IMR-90 (cell line): ENCODE measurements around the gene RAD51B. TPM values are rescaled to one million over a fixed set of nuclear protein-coding genes. Genes with fewer than 3 reads are reported as not detected.

Source experiments
- ATAC-seq: fragments of 200-7000 bp; cut with Tn5 transposase; 2 replicates; pipeline ENCODE4 v1.9.1; 2020; ENCODE audit warnings: low read depth, mild to moderate bottlenecking, moderate library complexity
- BruUV-seq: library from RNA; stranded (reverse); fragments of 400-500 nt; replicated peaks from 2 replicates; lab custom pipeline; 2021; lab: Mats Ljungman, UMichigan
- CTCF ChIA-PET: fragments of 300-600 bp; formaldehyde crosslinking; extraction: SDS; loops from one replicate; lab custom pipeline; 2021; ENCODE audit warnings: antibody characterized with exemption; lab: Yijun Ruan, JAX
- POLR2A ChIA-PET: fragments of 300-600 bp; sonication (Branson Sonifier 250); formaldehyde crosslinking; loops from one replicate; lab custom pipeline; 2022; ENCODE audit warnings: antibody characterized with exemption; ENCODE audit not compliant: unreplicated experiment; lab: Charles Lee
- DNase-seq: peaks from one replicate; pipeline ENCODE4 v3.0.0; 2013
- H2AFZ ChIP-seq: replicated peaks from 2 replicates; pipeline ENCODE3; 2013; ENCODE audit warnings: low read length, mild to moderate bottlenecking; ENCODE audit not compliant: poor library complexity
- H2AK5ac ChIP-seq: 2 replicates; pipeline ENCODE4 v1.6.1; 2013; ENCODE audit warnings: low read depth, low read length, inconsistent platforms
- H2AK9ac ChIP-seq: replicated peaks from 2 replicates; pipeline ENCODE3; 2013; ENCODE audit warnings: mild to moderate bottlenecking, low read depth, low read length, moderate library complexity; ENCODE audit not compliant: poor library complexity
- H2BK120ac ChIP-seq: 2 replicates; pipeline ENCODE4 v1.6.1; 2013; ENCODE audit warnings: low read depth, low read length, inconsistent platforms
- H2BK15ac ChIP-seq: 3 replicates; pipeline ENCODE4 v1.6.1; 2013; ENCODE audit warnings: low read depth, low read length, inconsistent platforms
- H2BK20ac ChIP-seq: 2 replicates; pipeline ENCODE4 v1.6.1; 2013; ENCODE audit warnings: low read depth, mild to moderate bottlenecking, inconsistent platforms, low read length, moderate library complexity
- H2BK5ac ChIP-seq: 2 replicates; pipeline ENCODE4 v1.6.1; 2013; ENCODE audit warnings: mild to moderate bottlenecking, low read depth, low read length, inconsistent platforms; ENCODE audit not compliant: poor library complexity, severe bottlenecking
- H3K14ac ChIP-seq: replicated peaks from 2 replicates; pipeline ENCODE4 v1.6.1; 2013; ENCODE audit warnings: low read depth, low read length, inconsistent platforms
- H3K18ac ChIP-seq: 2 replicates; pipeline ENCODE4 v1.6.1; 2013; ENCODE audit warnings: low read depth, low read length, control low read depth
- H3K23ac ChIP-seq: 2 replicates; pipeline ENCODE4 v1.6.1; 2013; ENCODE audit warnings: low read depth, low read length, inconsistent platforms
- H3K27ac ChIP-seq: 2 replicates; pipeline ENCODE4 v1.5.1; 2013; ENCODE audit warnings: mild to moderate bottlenecking, control low read depth, low read length; ENCODE audit not compliant: insufficient read depth
- H3K27me3 ChIP-seq: 2 replicates; pipeline ENCODE4 v1.6.1; 2013; ENCODE audit warnings: low read length; ENCODE audit not compliant: control insufficient read depth, insufficient read depth
- H3K36me3 ChIP-seq: 2 replicates; pipeline ENCODE4 v1.6.1; 2013; ENCODE audit warnings: low read length, mixed read lengths; ENCODE audit not compliant: control insufficient read depth, insufficient read depth
- H3K4ac ChIP-seq: 2 replicates; pipeline ENCODE4 v1.6.1; 2013; ENCODE audit warnings: low read depth, low read length, inconsistent platforms
- H3K4me1 ChIP-seq: 2 replicates; pipeline ENCODE4 v1.6.1; 2013; ENCODE audit warnings: low read length, mixed read lengths; ENCODE audit not compliant: control insufficient read depth, insufficient read depth
- H3K4me2 ChIP-seq: 2 replicates; pipeline ENCODE4 v1.6.1; 2013; ENCODE audit warnings: low read depth, mild to moderate bottlenecking, control low read depth, low read length, moderate library complexity
- H3K4me3 ChIP-seq: 2 replicates; pipeline ENCODE4 v1.5.1; 2013; ENCODE audit warnings: low read depth, mild to moderate bottlenecking, control low read depth, low read length, moderate library complexity; ENCODE audit not compliant: insufficient read depth
- H3K56ac ChIP-seq: 2 replicates; pipeline ENCODE4 v1.6.1; 2013; ENCODE audit warnings: low read length, inconsistent platforms; ENCODE audit not compliant: insufficient read depth; ENCODE audit errors: extremely low read depth
- H3K79me1 ChIP-seq, 2 experiments: 2 replicates each; pipeline ENCODE4 v1.6.1; 2013; ENCODE audit warnings: low read length in 2 of 2, inconsistent platforms in 1 of 2, low read depth in 1 of 2
- H3K9ac ChIP-seq: 2 replicates; pipeline ENCODE4 v1.6.1; 2013; ENCODE audit warnings: low read depth, low read length, control low read depth
- H3K9me1 ChIP-seq: 2 replicates; pipeline ENCODE4 v1.6.1; 2013; ENCODE audit warnings: low read length, inconsistent platforms; ENCODE audit not compliant: insufficient read depth
- H3K9me3 ChIP-seq: 2 replicates; pipeline ENCODE4 v1.6.1; 2013; ENCODE audit warnings: low read length; ENCODE audit not compliant: control insufficient read depth, insufficient read depth
- H4K20me1 ChIP-seq: 2 replicates; pipeline ENCODE4 v1.6.1; 2013; ENCODE audit warnings: low read length, inconsistent platforms; ENCODE audit not compliant: insufficient read depth
- H4K5ac ChIP-seq: 2 replicates; pipeline ENCODE4 v1.6.1; 2013; ENCODE audit warnings: mild to moderate bottlenecking, low read depth, low read length, control low read depth
- H4K8ac ChIP-seq, 2 experiments: 2 replicates each; pipeline ENCODE4 v1.6.1; 2013; ENCODE audit warnings: low read depth in 2 of 2, low read length in 2 of 2, control low read depth in 1 of 2, inconsistent platforms in 1 of 2
- H4K91ac ChIP-seq: 2 replicates; pipeline ENCODE4 v1.6.1; 2013; ENCODE audit warnings: low read depth, low read length, inconsistent platforms; ENCODE audit not compliant: insufficient read depth
- SMC3 ChIP-seq: fragments of 150-350 bp; IDR thresholded peaks from 2 replicates; pipeline ENCODE4 v1.6.1; 2016; ENCODE audit warnings: low read depth, mild to moderate bottlenecking, antibody characterized with exemption, low read length, moderate library complexity
- WGBS, 2 experiments: methylation state at CpG; one replicate each; pipeline versions ENCODE4 v1.1.5 to v1.1.7; 2013; ENCODE audit warnings: missing lambda C conversion rate in 2 of 2; ENCODE audit not compliant: insufficient read length in 1 of 2; ENCODE audit errors: extremely low coverage in 2 of 2; 5-methylcytosine and 5-hydroxymethylcytosine counted together
- dilution Hi-C: fragments of 300-500 bp; cut with HindIII; formaldehyde crosslinking; loops from one replicate; pipeline ENCODE4 v1.14.3; 2018; ENCODE audit warnings: low sequenced_read_pairs; ENCODE audit not compliant: unreplicated experiment
- in situ Hi-C: fragments of 300-500 bp; cut with MboI; formaldehyde crosslinking; loops from 3 replicates; pipeline ENCODE4 v1.14.3; 2019; ENCODE audit warnings: low sequenced_read_pairs, inconsistent platforms, mixed read lengths
- intact Hi-C: fragments of 100-400 bp; cut with micrococcal nuclease; formaldehyde crosslinking; loops from 2 replicates; pipeline ENCODE4 v1.10.0; 2022
- polyA plus RNA-seq, 3 experiments: library from polyadenylated mRNA; depleted of rRNA; stranded (reverse); fragments of >200 nt; gene quantifications; 2 replicates each; pipeline ENCODE4 v1.2.3, GENCODE V29; 2012; ENCODE audit warnings: low replicate concordance in 1 of 3
- total RNA-seq: library from RNA; depleted of rRNA; stranded (reverse); fragments of >200 nt; gene quantifications from 2 replicates; pipeline ENCODE4 v1.2.3, GENCODE V29; 2012

RAD51B gene
- total and polyA plus RNA-seq, 2 of the 4 experiments (the other 2 are of a cell fraction) = 5.1 to 18.8 TPM

DNA sequence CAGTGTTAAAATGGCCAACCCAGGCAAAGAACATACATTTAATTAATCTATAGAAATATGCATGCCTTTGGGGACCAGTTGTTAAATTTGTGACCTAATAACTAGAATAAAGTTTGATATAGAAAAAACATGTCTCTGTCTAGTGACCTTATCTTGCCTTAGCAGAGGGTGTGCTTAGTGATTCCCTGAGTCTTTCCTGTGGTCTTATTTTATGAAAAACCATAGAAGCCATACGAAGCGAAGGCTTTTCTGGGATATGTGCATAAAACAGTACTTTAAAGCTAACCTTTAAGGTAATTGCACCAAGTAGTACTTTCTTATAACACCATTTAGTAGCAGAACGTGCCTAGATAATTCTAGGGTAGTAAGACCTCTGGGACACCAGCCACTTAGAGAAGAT, 593.9 kb downstream of the RAD51B start:
- H2AK9ac ChIP-seq = no peak overlapping the region
- in situ Hi-C loops = no loop called here
- H3K9me3 ChIP-seq = no peaks in the 10 kb centered on the region
- H3K4me3 ChIP-seq = no peak overlapping the region
- TF ChIP-seq SMC3 = no peak
- no peaks in the 10 kb centered on the region for H3K27me3 ChIP-seq
- peaks cover 6% of the 10 kb centered on the region; the same call in 1 of the 2 replicates for H3K4me1 ChIP-seq
- no TSS peak for BruUV-seq
- H4K20me1 ChIP-seq = no peaks in the 10 kb centered on the region
- DNase-seq (no peak), ATAC-seq (no peak)
- no peak overlapping the region for H3K18ac ChIP-seq
- no peak overlapping the region for H3K4me2 ChIP-seq
- no peak overlapping the region for H3K14ac ChIP-seq
- no peak overlapping the region for H2AFZ ChIP-seq
- H4K91ac ChIP-seq = no peak overlapping the region
- no peak overlapping the region for H2AK5ac ChIP-seq
- H3K79me1 ChIP-seq = no peaks in the 10 kb centered on the region
- H2BK5ac ChIP-seq = no peak overlapping the region
- no peak overlapping the region for H2BK15ac ChIP-seq
- H3K9ac ChIP-seq = no peak overlapping the region
- H2BK20ac ChIP-seq = no peak overlapping the region
- no peak overlapping the region for H3K27ac ChIP-seq
- CTCF ChIA-PET = no interaction called here
- no peaks in the 10 kb centered on the region for H3K36me3 ChIP-seq
- no peak overlapping the region for H2BK120ac ChIP-seq
- POLR2A ChIA-PET = no interaction called here
- 80% methylated on average over 1 of the region's 3 CpGs; no CpG with 5 or more reads in 1 of the 2 experiments for WGBS, 2 experiments
- dilution Hi-C loops = no loop called here
- intact Hi-C loops = no loop called here
- no peak overlapping the region for H4K5ac ChIP-seq
- H3K9me1 ChIP-seq = peaks cover 7% of the 10 kb centered on the region
- no peak overlapping the region for H3K4ac ChIP-seq
- no peak overlapping the region for H4K8ac ChIP-seq
- H3K23ac ChIP-seq = no peak overlapping the region
- H3K56ac ChIP-seq = no peak overlapping the region
